GM13977 (cell line): ENCODE measurements around the gene MTERF4.

Experiments used
- DNase-seq: peaks from one replicate; pipeline ENCODE4 v3.0.0; 2012; ENCODE audit warnings: low spot score
- CTCF ChIP-seq: IDR thresholded peaks from 2 replicates; pipeline ENCODE4 v1.5.1; 2012; ENCODE audit warnings: mild to moderate bottlenecking, control low read depth; ENCODE audit not compliant: insufficient read depth; ENCODE audit errors: extremely low read depth, missing control alignments
- in situ Hi-C: fragments of 300-500 bp; cut with MboI; formaldehyde crosslinking; loops from one replicate; pipeline ENCODE4 v1.12.0; 2022; ENCODE audit warnings: low sequenced_read_pairs, low pct_unique_long_range_greater_than_20kb, mixed read lengths, inconsistent platforms; ENCODE audit not compliant: unreplicated experiment

MTERF4 gene

DNA sequence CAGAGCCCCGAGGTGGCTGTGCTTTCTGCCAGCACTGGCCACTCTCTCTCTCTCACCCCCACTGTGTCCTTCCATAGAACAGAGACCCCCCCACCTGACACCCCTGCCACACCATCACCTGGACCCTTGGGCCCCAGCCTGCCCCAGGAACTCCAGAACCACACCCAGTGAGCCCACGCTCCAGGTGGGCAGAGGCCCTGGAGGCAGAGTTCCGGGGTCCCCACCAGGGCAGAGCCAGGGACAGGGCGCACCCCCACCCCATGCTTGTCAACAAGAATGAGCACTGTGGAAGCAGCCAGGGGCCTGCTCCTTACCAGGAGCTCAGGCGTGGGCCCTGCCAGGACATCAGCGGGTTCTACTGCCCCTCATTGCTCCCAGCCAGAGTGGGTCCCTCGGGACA, 32.6 kb upstream of the MTERF4 start:
- TF ChIP-seq CTCF: no peak
- in situ Hi-C loops: no loop called here
- DNase-seq: no peak

DNA sequence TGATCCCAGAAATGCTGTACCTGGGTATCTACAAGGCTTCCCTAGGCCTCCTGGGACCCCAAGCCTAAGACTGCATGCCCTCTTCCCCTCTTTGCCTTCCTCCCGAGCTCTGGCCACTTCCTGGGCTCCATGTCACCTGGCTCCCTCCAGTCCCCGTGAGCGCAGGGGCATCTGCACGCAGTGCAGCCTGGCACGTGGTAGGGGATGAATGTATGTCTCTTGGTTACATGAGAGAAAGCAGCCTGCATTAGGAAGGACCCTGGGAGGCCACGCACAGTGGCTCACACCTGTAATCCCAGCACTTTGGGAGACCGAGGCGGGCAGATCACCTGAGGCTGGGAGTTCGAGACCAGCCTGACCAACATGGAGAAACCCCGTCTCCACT, 31.3 kb upstream of the MTERF4 start:
- in situ Hi-C loops: no loop called here
- no peak for TF ChIP-seq CTCF
- no peak for DNase-seq

GRCh38 chr2:241132538-241133435, 30.7 kb upstream of the MTERF4 start:
- peak; percentile 70 for DNase-seq
- in situ Hi-C loops: no loop called here

GRCh38 chr2:241131531-241131930, 29.4 kb upstream of the MTERF4 start:
- in situ Hi-C loops: no loop called here
- TF ChIP-seq CTCF: no peak
- DNase-seq: no peak

More at GRCh38 chr2:241132538-241133435, 30.7 kb upstream of the MTERF4 start:
- TF ChIP-seq CTCF: no peak

DNA sequence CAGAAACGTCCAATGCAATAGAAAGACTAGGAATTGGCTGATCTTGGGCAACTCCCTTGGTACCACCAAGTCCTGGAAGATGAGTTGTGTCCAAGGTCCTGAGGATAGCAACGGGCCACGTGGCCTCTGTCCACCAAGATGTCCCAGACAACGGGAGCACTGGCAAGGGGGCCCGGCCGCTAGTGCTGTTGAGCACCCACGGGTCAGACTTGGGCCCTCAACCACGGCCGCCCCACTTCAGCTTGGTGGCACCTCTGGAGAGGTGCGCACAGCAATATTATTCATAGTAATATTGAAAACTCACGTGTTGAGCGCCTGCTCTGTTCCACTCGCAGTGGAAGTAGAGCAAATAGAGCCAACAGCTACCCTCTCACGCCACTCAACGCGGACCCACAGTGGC, 28.2 kb upstream of the MTERF4 start:
- no peak for DNase-seq
- in situ Hi-C loops: no loop called here
- TF ChIP-seq CTCF: no peak

GRCh38 chr2:241129086-241129871, 27.2 kb upstream of the MTERF4 start:
- no peak for TF ChIP-seq CTCF
- in situ Hi-C loops: no loop called here
- peak; percentile 61 for DNase-seq
